SK-N-MC (cell line): ENCODE results near the gene ABCA3.

ENCODE experiments used
- DNase-seq: peaks from one replicate; pipeline ENCODE4 v3.0.0-alpha.2; 2011; ENCODE audit warnings: low read depth, low spot score
- H3K27ac ChIP-seq: fragments of 200-600 bp; sonication (generic); 2 replicates; pipeline ENCODE4 v1.5.1; 2016; ENCODE audit warnings: mixed run types
- H3K36me3 ChIP-seq: fragments of 200-600 bp; sonication (generic); 2 replicates; pipeline ENCODE4 v1.6.1; 2017; ENCODE audit warnings: antibody characterized with exemption, low read length, mixed read lengths; ENCODE audit not compliant: insufficient read depth
- H3K4me3 ChIP-seq: fragments of 200-600 bp; sonication (generic); 2 replicates; pipeline ENCODE4 v1.5.1; 2016
- H3K9ac ChIP-seq: fragments of 200-600 bp; sonication (generic); 2 replicates; pipeline ENCODE4 v1.8.0; 2017; ENCODE audit warnings: mixed run types, mixed read lengths; ENCODE audit not compliant: insufficient read length
- H3K9me3 ChIP-seq: fragments of 200-600 bp; sonication (generic); 2 replicates; pipeline ENCODE4 v1.6.1; 2017; ENCODE audit warnings: low read depth, mild to moderate bottlenecking, antibody characterized with exemption, low read length, moderate library complexity, mixed read lengths
- EZH2 ChIP-seq: fragments of 200-600 bp; sonication (generic); IDR thresholded peaks from one replicate; pipeline ENCODE4 v1.6.1; 2017; ENCODE audit warnings: antibody characterized with exemption
- FOXP2 ChIP-seq: optimal IDR thresholded peaks from 2 replicates; pipeline ENCODE3; 2011; ENCODE audit warnings: mild to moderate bottlenecking, moderate library complexity; ENCODE audit not compliant: insufficient read depth; ENCODE audit errors: extremely low read length, control extremely low read depth
- POLR2AphosphoS5 ChIP-seq: IDR thresholded peaks from 2 replicates; pipeline ENCODE4 v1.6.1; 2012; ENCODE audit warnings: mild to moderate bottlenecking, low read depth, low read length, borderline replicate concordance

ABCA3 gene

GRCh38 chr16:2252806-2253148, 87.8 kb downstream of the ABCA3 start:
- TF ChIP-seq POLR2AphosphoS5 (no peak), EZH2 (no peak), FOXP2 (no peak)
- no peak for DNase-seq
- H3K9me3 ChIP-seq = no peaks in the 10 kb centered on the region
- no peak overlapping the region for H3K9ac ChIP-seq
- H3K36me3 ChIP-seq = peaks cover 73% of the 10 kb centered on the region
- no peak overlapping the region for H3K4me3 ChIP-seq
- H3K27ac ChIP-seq = no peak overlapping the region

- Histone ChIP-seq H3K27ac (peak within 1 kb of the TSS; percentile 31; the same call in 1 of the 2 replicates), H3K36me3 (peaks cover 64% of the 10 kb centered on the region), H3K9me3 (no peaks in the 10 kb centered on the region), H3K9ac (no peak within 1 kb of the TSS), H3K4me3 (no peak within 1 kb of the TSS)
- TF ChIP-seq FOXP2 = no peak
- no peak for TF ChIP-seq EZH2
- peak; percentile 65 for TF ChIP-seq POLR2AphosphoS5
- DNase-seq = no peak
Observed at GRCh38 chr16:2251296-2252111, 89.0 kb downstream of the ABCA3 start, which contains the start of gene ECI1. Gene ECI1, minus strand, starts transcription at chr16:2251587. Its CDS starts 21 bp downstream, at chr16:2251566.

GRCh38 chr16:2250652-2251295, 89.8 kb downstream of the ABCA3 start:
- H3K9ac ChIP-seq = no peak overlapping the region
- no peak for DNase-seq
- TF ChIP-seq POLR2AphosphoS5 = no peak
- no peak for TF ChIP-seq FOXP2
- no peak for TF ChIP-seq EZH2
- no peak overlapping the region for H3K4me3 ChIP-seq
- H3K9me3 ChIP-seq = no peaks in the 10 kb centered on the region
- peak overlapping the region; percentile 31; the same call in 1 of the 2 replicates for H3K27ac ChIP-seq
- H3K36me3 ChIP-seq = peaks cover 64% of the 10 kb centered on the region

- peaks cover 51% of the 10 kb centered on the region for H3K36me3 ChIP-seq
- no peak overlapping the region for H3K27ac ChIP-seq
- DNase-seq = no peak
- no peak overlapping the region for H3K9ac ChIP-seq
- no peak for TF ChIP-seq POLR2AphosphoS5
- no peak for TF ChIP-seq FOXP2
- no peak for TF ChIP-seq EZH2
- no peaks in the 10 kb centered on the region for H3K9me3 ChIP-seq
- H3K4me3 ChIP-seq = no peak overlapping the region
Observed at GRCh38 chr16:2246301-2246885, 94.1 kb downstream of the ABCA3 start.

GRCh38 chr16:2244926-2245795, 95.4 kb downstream of the ABCA3 start:
- no peaks in the 10 kb centered on the region for H3K9me3 ChIP-seq
- H3K27ac ChIP-seq = no peak overlapping the region
- H3K4me3 ChIP-seq = no peak overlapping the region
- H3K9ac ChIP-seq = no peak overlapping the region
- TF ChIP-seq POLR2AphosphoS5 (no peak), EZH2 (no peak), FOXP2 (no peak)
- no peak for DNase-seq
- H3K36me3 ChIP-seq = peaks cover 51% of the 10 kb centered on the region

- peaks cover 49% of the 10 kb centered on the region for H3K36me3 ChIP-seq
- no peaks in the 10 kb centered on the region for H3K9me3 ChIP-seq
Observed at GRCh38 chr16:2244301-2244700, 96.2 kb downstream of the ABCA3 start.

GRCh38 chr16:2243781-2244180, 96.7 kb downstream of the ABCA3 start:
- H3K9me3 ChIP-seq = no peaks in the 10 kb centered on the region
- no peak for TF ChIP-seq EZH2
- no peak for TF ChIP-seq POLR2AphosphoS5
- TF ChIP-seq FOXP2 = no peak
- no peak overlapping the region for H3K4me3 ChIP-seq
- no peak for DNase-seq
- H3K27ac ChIP-seq = no peak overlapping the region
- H3K9ac ChIP-seq = no peak overlapping the region
- peaks cover 46% of the 10 kb centered on the region; the same call in 1 of the 2 replicates for H3K36me3 ChIP-seq

More at GRCh38 chr16:2244301-2244700, 96.2 kb downstream of the ABCA3 start:
- Histone ChIP-seq H3K27ac (no peak overlapping the region), H3K4me3 (no peak overlapping the region), H3K9ac (no peak overlapping the region)
- no peak for DNase-seq
- no peak for TF ChIP-seq FOXP2
- TF ChIP-seq EZH2 = no peak
- TF ChIP-seq POLR2AphosphoS5 = no peak
